NT2/D1 (cell line): ENCODE data around the gene CDH13.

Experiments
- DNase-seq: peaks from one replicate; pipeline ENCODE4 v3.0.0-alpha.2; 2011; ENCODE audit warnings: low read depth, low spot score
- H3K27me3 ChIP-seq: 2 replicates; pipeline ENCODE4 v1.6.0; 2011; ENCODE audit warnings: mild to moderate bottlenecking; ENCODE audit not compliant: insufficient read length, insufficient read depth
- H3K36me3 ChIP-seq: 2 replicates; pipeline ENCODE4 v1.6.1; 2011; ENCODE audit warnings: mild to moderate bottlenecking, low read length, mixed read lengths; ENCODE audit not compliant: insufficient read depth, insufficient read length
- H3K4me1 ChIP-seq: 2 replicates; pipeline ENCODE4 v1.5.1; 2011; ENCODE audit not compliant: insufficient read depth, insufficient read length
- H3K4me3 ChIP-seq: 2 replicates; pipeline ENCODE4 v1.5.1; 2011; ENCODE audit warnings: low read depth; ENCODE audit not compliant: insufficient read length
- H3K9ac ChIP-seq: 2 replicates; pipeline ENCODE4 v1.6.0; 2011; ENCODE audit warnings: low read depth; ENCODE audit not compliant: insufficient read length
- H3K9me3 ChIP-seq: 2 replicates; pipeline ENCODE4 v1.5.1; 2011; ENCODE audit warnings: mild to moderate bottlenecking, low read length; ENCODE audit not compliant: insufficient read depth
- SUZ12 ChIP-seq: IDR thresholded peaks from 2 replicates; pipeline ENCODE4 v1.6.1; 2011; ENCODE audit not compliant: insufficient read length, insufficient read depth; ENCODE audit errors: extremely low read depth
- YY1 ChIP-seq: IDR thresholded peaks from 2 replicates; pipeline ENCODE4 v1.6.1; 2011; ENCODE audit not compliant: insufficient read length, insufficient read depth
- ZNF274 ChIP-seq: IDR thresholded peaks from 2 replicates; pipeline ENCODE4 v1.6.1; 2011; ENCODE audit warnings: mild to moderate bottlenecking, low read depth, low read length

Gene CDH13

GRCh38 chr16:83348991-83349390, 722.2 kb downstream of the CDH13 start:
- no peaks in the 10 kb centered on the region for H3K36me3 ChIP-seq
- DNase-seq, result no peak
- no peaks in the 10 kb centered on the region; the same call in 1 of the 2 replicates for H3K9me3 ChIP-seq
- no peak overlapping the region for H3K4me3 ChIP-seq
- H3K27me3 ChIP-seq, result no peaks in the 10 kb centered on the region
- H3K4me1 ChIP-seq, result peaks cover 2% of the 10 kb centered on the region
- TF ChIP-seq YY1, result no peak
- no peak for TF ChIP-seq ZNF274
- no peak for TF ChIP-seq SUZ12
- no peak overlapping the region for H3K9ac ChIP-seq

DNA sequence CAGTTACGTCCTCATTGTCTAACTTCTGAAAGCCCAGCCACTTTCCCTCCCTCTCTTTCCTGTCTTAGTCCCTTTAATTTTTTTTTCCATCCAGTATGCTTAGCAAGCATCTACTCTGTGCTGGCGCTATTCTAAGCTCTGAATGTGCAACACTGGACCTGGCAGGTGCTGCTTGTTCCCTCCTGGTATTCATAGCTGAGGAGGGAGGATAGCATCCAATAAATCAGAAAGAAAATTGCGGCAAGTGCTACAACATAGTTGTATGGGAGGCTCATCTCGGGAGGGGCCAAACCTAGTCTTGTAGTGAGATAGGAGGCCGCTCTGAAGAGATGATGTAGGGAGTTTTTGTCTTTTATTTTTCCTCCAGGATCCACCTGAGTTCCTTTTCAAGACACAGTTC, 723.7 kb downstream of the CDH13 start:
- no peak overlapping the region for H3K4me3 ChIP-seq
- peaks cover 2% of the 10 kb centered on the region for H3K4me1 ChIP-seq
- no peaks in the 10 kb centered on the region for H3K36me3 ChIP-seq
- no peaks in the 10 kb centered on the region for H3K27me3 ChIP-seq
- H3K9ac ChIP-seq, result no peak overlapping the region
- DNase-seq, result no peak
- H3K9me3 ChIP-seq, result no peaks in the 10 kb centered on the region
- TF ChIP-seq YY1 (no peak), ZNF274 (no peak), SUZ12 (no peak)

DNA sequence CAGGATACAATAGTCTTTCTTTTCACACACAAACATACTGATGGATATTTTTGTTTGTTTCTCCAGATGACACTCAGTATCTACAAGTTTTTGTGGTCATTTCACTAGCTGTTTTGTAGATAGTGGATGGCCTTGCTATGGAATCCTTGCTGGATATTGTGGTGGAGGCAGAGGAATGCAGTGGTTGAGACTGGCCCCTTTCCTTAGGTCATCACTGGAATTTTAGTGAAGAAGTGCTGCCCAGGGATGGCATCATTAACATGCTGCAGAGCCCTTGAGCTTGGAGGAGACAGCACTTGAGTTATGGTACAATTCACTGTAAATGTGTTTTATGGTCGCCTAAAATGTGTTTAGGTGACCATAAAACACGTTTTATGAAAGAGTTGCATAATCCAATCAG, 725.1 kb downstream of the CDH13 start:
- H3K4me3 ChIP-seq, result no peak overlapping the region
- no peak for DNase-seq
- no peaks in the 10 kb centered on the region for H3K36me3 ChIP-seq
- TF ChIP-seq ZNF274 (no peak), YY1 (no peak), SUZ12 (no peak)
- no peak overlapping the region for H3K9ac ChIP-seq
- H3K9me3 ChIP-seq, result no peaks in the 10 kb centered on the region
- no peaks in the 10 kb centered on the region for H3K27me3 ChIP-seq
- H3K4me1 ChIP-seq, result no peaks in the 10 kb centered on the region

DNA sequence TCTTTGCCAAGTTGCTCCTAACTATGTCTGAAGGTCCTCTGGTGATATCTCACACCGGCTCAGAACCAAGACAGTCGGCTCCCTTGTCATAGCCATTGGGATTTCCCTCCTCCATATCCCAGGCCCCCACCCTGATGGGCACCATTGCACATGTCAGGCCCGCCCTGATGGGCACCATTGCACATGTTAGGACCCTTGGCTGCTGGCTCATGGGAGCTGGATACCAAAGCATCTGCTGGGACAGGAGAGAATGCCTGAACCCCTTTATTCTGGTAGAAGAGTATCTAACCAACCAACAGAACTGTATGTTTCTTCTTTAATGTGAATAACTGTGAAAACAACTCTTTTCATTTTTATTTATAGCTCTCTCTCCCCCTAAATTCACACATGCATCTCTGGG, 726.5 kb downstream of the CDH13 start:
- Histone ChIP-seq H3K4me1 (no peaks in the 10 kb centered on the region), H3K4me3 (no peak overlapping the region), H3K9me3 (no peaks in the 10 kb centered on the region), H3K27me3 (no peaks in the 10 kb centered on the region), H3K36me3 (no peaks in the 10 kb centered on the region), H3K9ac (no peak overlapping the region)
- TF ChIP-seq ZNF274, result no peak
- no peak for TF ChIP-seq SUZ12
- DNase-seq, result no peak

- Histone ChIP-seq H3K36me3 (no peaks in the 10 kb centered on the region), H3K27me3 (no peaks in the 10 kb centered on the region), H3K9ac (no peak overlapping the region), H3K9me3 (no peaks in the 10 kb centered on the region), H3K4me3 (no peak overlapping the region), H3K4me1 (no peaks in the 10 kb centered on the region)
- no peak for DNase-seq
- TF ChIP-seq SUZ12 (no peak), ZNF274 (no peak), YY1 (no peak)
Measured at GRCh38 chr16:83354015-83354414, 727.2 kb downstream of the CDH13 start.

DNA sequence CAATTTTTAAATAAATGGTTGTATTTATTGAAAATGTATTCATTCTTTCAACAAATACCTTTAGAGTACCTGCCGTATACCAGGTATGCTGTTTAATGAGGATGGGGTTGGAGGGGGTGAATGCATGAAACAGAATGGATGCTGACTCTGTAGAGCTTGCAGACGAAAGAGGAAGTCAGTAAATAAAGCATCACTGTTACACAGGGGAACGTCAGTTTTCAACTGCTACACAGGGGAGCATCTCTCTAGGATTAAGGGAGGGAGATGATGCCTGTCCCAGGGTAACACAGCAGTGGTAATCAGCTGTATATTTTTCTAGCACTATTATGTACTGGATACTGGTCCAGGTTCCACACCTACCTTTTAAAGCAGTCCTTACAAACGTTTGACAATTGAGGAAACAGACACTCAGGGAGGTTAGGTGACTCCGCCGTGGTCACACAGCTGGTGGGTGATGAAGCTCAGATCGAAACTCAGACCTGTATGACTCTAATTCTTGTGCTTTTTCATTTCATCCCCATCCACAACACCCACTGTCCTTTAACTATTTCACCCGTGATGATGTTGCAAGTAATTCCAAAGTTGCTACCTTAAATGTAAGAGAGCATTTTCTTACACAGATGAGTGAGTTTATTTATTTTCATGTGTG, 728.9 kb downstream of the CDH13 start:
- Histone ChIP-seq H3K9me3 (no peaks in the 10 kb centered on the region), H3K27me3 (no peaks in the 10 kb centered on the region), H3K4me1 (no peaks in the 10 kb centered on the region), H3K4me3 (no peak overlapping the region), H3K9ac (no peak overlapping the region), H3K36me3 (no peaks in the 10 kb centered on the region)
- TF ChIP-seq SUZ12 (no peak), YY1 (no peak), ZNF274 (no peak)
- no peak for DNase-seq

- H3K4me1 ChIP-seq, result no peaks in the 10 kb centered on the region
- no peaks in the 10 kb centered on the region for H3K36me3 ChIP-seq
- no peak overlapping the region for H3K4me3 ChIP-seq
- H3K9me3 ChIP-seq, result no peaks in the 10 kb centered on the region
- peak; percentile 57 for DNase-seq
- no peak overlapping the region for H3K9ac ChIP-seq
- TF ChIP-seq SUZ12 (no peak), ZNF274 (no peak), YY1 (no peak)
- H3K27me3 ChIP-seq, result no peaks in the 10 kb centered on the region
Measured at GRCh38 chr16:83356266-83356665, 729.5 kb downstream of the CDH13 start.

- no peak overlapping the region for H3K4me3 ChIP-seq
- TF ChIP-seq SUZ12 (no peak), YY1 (no peak), ZNF274 (no peak)
- H3K27me3 ChIP-seq, result no peaks in the 10 kb centered on the region
- H3K9me3 ChIP-seq, result no peaks in the 10 kb centered on the region
- no peaks in the 10 kb centered on the region for H3K4me1 ChIP-seq
- H3K9ac ChIP-seq, result no peak overlapping the region
- DNase-seq, result no peak
- no peaks in the 10 kb centered on the region for H3K36me3 ChIP-seq
Measured at GRCh38 chr16:83356986-83357385, 730.2 kb downstream of the CDH13 start.
